ENCODE data around the gene SLC39A9.

DNA sequence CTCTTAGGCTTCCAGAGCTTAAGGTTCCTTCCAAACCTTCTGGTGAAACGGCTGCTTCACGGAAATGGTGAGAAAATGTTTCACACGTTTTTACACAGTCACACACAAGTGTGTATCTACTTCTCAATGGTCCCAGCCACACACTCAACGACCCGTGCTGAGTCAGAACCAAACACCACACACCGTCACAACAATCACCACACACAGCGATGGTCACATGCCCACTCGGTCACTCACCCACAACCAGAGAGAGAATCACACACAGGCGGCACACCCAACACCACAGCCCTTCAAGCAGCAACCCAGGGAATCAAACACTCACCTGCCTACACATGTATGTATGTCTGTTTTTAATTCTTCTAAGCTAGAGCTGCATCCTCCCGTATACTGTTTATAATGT, 73.4 kb downstream of the SLC39A9 start:
- TF ChIP-seq, protein P1, sequence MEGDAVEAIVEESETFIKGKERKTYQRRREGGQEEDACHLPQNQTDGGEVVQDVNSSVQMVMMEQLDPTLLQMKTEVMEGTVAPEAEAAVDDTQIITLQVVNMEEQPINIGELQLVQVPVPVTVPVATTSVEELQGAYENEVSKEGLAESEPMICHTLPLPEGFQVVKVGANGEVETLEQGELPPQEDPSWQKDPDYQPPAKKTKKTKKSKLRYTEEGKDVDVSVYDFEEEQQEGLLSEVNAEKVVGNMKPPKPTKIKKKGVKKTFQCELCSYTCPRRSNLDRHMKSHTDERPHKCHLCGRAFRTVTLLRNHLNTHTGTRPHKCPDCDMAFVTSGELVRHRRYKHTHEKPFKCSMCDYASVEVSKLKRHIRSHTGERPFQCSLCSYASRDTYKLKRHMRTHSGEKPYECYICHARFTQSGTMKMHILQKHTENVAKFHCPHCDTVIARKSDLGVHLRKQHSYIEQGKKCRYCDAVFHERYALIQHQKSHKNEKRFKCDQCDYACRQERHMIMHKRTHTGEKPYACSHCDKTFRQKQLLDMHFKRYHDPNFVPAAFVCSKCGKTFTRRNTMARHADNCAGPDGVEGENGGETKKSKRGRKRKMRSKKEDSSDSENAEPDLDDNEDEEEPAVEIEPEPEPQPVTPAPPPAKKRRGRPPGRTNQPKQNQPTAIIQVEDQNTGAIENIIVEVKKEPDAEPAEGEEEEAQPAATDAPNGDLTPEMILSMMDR (IDR thresholded peaks at IDR 0.05): no peak
- no peak for TF ChIP-seq ZNF317 (CRISPR knock-in tag; IDR thresholded peaks at IDR 0.05; ENCODE audit: borderline replicate concordance, low read depth)
- no peak for TF ChIP-seq MYBL2 (CRISPR knock-in tag; IDR thresholded peaks at IDR 0.05)
- no peak for TF ChIP-seq ELF4 (CRISPR knock-in tag; IDR thresholded peaks at IDR 0.05; ENCODE audit: low read depth)
- TF ChIP-seq PRDM15 (CRISPR knock-in tag; IDR thresholded peaks at IDR 0.05): no peak
- TF ChIP-seq SP1 (CRISPR knock-in tag; conservative IDR thresholded peaks at IDR 0.05): no peak
- TF ChIP-seq, protein P2, sequence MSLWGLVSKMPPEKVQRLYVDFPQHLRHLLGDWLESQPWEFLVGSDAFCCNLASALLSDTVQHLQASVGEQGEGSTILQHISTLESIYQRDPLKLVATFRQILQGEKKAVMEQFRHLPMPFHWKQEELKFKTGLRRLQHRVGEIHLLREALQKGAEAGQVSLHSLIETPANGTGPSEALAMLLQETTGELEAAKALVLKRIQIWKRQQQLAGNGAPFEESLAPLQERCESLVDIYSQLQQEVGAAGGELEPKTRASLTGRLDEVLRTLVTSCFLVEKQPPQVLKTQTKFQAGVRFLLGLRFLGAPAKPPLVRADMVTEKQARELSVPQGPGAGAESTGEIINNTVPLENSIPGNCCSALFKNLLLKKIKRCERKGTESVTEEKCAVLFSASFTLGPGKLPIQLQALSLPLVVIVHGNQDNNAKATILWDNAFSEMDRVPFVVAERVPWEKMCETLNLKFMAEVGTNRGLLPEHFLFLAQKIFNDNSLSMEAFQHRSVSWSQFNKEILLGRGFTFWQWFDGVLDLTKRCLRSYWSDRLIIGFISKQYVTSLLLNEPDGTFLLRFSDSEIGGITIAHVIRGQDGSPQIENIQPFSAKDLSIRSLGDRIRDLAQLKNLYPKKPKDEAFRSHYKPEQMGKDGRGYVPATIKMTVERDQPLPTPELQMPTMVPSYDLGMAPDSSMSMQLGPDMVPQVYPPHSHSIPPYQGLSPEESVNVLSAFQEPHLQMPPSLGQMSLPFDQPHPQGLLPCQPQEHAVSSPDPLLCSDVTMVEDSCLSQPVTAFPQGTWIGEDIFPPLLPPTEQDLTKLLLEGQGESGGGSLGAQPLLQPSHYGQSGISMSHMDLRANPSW (CRISPR knock-in tag; conservative IDR thresholded peaks at IDR 0.05; ENCODE audit: low read depth): no peak
- TF ChIP-seq, protein P3, sequence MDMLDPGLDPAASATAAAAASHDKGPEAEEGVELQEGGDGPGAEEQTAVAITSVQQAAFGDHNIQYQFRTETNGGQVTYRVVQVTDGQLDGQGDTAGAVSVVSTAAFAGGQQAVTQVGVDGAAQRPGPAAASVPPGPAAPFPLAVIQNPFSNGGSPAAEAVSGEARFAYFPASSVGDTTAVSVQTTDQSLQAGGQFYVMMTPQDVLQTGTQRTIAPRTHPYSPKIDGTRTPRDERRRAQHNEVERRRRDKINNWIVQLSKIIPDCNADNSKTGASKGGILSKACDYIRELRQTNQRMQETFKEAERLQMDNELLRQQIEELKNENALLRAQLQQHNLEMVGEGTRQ (CRISPR knock-in tag; IDR thresholded peaks at IDR 0.05): no peak
- TF ChIP-seq MAX (CRISPR knock-in tag; IDR thresholded peaks at IDR 0.05): no peak
- TF ChIP-seq RORB (CRISPR knock-in tag; IDR thresholded peaks at IDR 0.05): no peak
- TF ChIP-seq CREB1 (CRISPR knock-in tag; IDR thresholded peaks at IDR 0.05): no peak
- TF ChIP-seq CBFB (CRISPR knock-in tag; IDR thresholded peaks at IDR 0.05; ENCODE audit: low read depth): no peak
- TF ChIP-seq ZNF263 (CRISPR knock-in tag; IDR thresholded peaks at IDR 0.05; ENCODE audit: low read depth): no peak
